ENCODE data around the gene ASAP2.

GRCh38 chr2:9294764-9295163, 88.2 kb downstream of the ASAP2 start:
- no peak for TF ChIP-seq ETS1 (conservative IDR thresholded peaks at IDR 0.05; ENCODE audit: control insufficient read depth, low read depth, low read length)
- no peak for TF ChIP-seq USF1 (CRISPR knock-in tag; IDR thresholded peaks at IDR 0.05)
- no peak for TF ChIP-seq CBX2 (IDR thresholded peaks at IDR 0.05; ENCODE audit: insufficient read depth, low read length, poor library complexity, severe bottlenecking)
- no peak for TF ChIP-seq ZBTB17 (CRISPR knock-in tag; IDR thresholded peaks at IDR 0.05)
- no peak for TF ChIP-seq RAD21 (CRISPR knock-in tag; conservative IDR thresholded peaks at IDR 0.05 in 1 of 2, IDR thresholded peaks at IDR 0.05 in 1 of 2)
- no peak for TF ChIP-seq CREB1 (IDR thresholded peaks at IDR 0.05)
- no peak for TF ChIP-seq CREB1 (CRISPR knock-in tag; IDR thresholded peaks at IDR 0.05)
- no peak for TF ChIP-seq EZH2 (IDR thresholded peaks at IDR 0.05; ENCODE audit: borderline replicate concordance, low read depth, low read length)
